GM12891 (cell line): ENCODE measurements around the gene MSLN.

Experiments used
- POLR2A ChIP-seq: IDR thresholded peaks from 2 replicates; pipeline ENCODE4 v1.6.1; 2011; ENCODE audit warnings: low read depth, low read length, control low read depth
- POLR2AphosphoS5 ChIP-seq: IDR thresholded peaks from 2 replicates; pipeline ENCODE4 v1.6.1; 2011; ENCODE audit warnings: low read depth, low read length, control low read depth
- TAF1 ChIP-seq: IDR thresholded peaks from 2 replicates; pipeline ENCODE4 v1.6.1; 2011; ENCODE audit warnings: low read depth, low read length, control low read depth

DNA sequence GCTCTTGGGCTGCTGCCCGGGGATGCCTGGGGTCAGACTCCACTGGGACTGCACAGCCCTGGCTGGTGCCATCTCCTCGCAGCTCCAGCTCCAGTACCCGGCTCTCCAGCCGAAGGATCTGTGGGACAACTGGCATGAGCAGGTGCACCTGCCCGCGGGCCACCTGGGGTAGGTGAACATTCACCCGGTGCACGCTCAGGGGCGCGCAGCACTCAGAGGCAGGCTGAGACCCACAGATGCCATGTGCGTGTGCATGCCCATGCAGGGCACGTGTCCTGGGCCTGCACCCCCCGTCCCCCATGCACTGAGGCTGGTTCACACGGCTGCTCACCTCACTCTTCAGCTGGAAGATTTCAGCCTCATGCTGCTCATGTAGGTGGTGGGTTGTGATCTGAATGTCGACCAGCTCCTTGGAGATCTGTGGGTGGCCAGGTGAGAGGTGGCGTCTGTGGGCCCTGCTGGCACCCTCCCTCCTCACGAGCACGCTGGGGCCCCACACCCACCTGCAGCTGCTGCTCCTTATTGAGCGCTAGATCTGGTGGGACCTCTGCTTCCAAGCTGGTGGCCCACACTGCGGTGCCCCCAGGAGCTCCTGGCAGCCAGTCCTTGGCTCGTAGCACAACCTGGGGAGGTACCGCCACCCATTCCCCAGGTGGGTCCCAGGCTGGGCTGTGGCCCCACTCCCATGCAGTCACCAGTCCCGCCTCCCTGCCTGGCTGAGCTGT is 34.9 kb upstream of the MSLN start:
- no peak for TF ChIP-seq POLR2AphosphoS5
- no peak for TF ChIP-seq POLR2A
- TF ChIP-seq TAF1, result no peak
